HG03139 (cell line): ENCODE results near the gene TFCP2L1.
"Not testable (repeated sequence)": the region's sequence is repeated elsewhere in the genome, so short reads cannot be mapped to it uniquely, and the experiment has no call there.

ENCODE experiments used
- ATAC-seq: cut with Tn5 transposase; IDR thresholded peaks from one replicate; pipeline ENCODE4 v1.9.1; 2021; ENCODE audit not compliant: unreplicated experiment

TFCP2L1 gene

GRCh38 chr2:121284463-121285449 lies at the start of gene TFCP2L1:
TSS of gene TFCP2L1 (minus strand) at chr2:121285202. CDS start at chr2:121285109, 93 bp downstream.
- no peak for ATAC-seq

GRCh38 chr2:121333834-121334558 lies 49.0 kb upstream of the TFCP2L1 start:
- no peak for ATAC-seq

GRCh38 chr2:121333231-121333630 lies 48.2 kb upstream of the TFCP2L1 start:
- no peak for ATAC-seq

- ATAC-seq: not testable (repeated sequence)
Observed at GRCh38 chr2:121331324-121331723, 46.3 kb upstream of the TFCP2L1 start.

- no peak for ATAC-seq
Observed at GRCh38 chr2:121330921-121331320, 45.9 kb upstream of the TFCP2L1 start.

- ATAC-seq: no peak
Observed at GRCh38 chr2:121329786-121330185, 44.8 kb upstream of the TFCP2L1 start.

GRCh38 chr2:121326628-121327027 lies 41.6 kb upstream of the TFCP2L1 start:
- ATAC-seq: no peak

- ATAC-seq: no peak
Observed at GRCh38 chr2:121324601-121325000, 39.6 kb upstream of the TFCP2L1 start.

GRCh38 chr2:121321476-121321875 lies 36.5 kb upstream of the TFCP2L1 start:
- ATAC-seq: no peak

GRCh38 chr2:121319941-121320340 lies 34.9 kb upstream of the TFCP2L1 start:
- no peak for ATAC-seq

- no peak for ATAC-seq
Observed at GRCh38 chr2:121316986-121317385, 32.0 kb upstream of the TFCP2L1 start.

GRCh38 chr2:121313701-121314100 lies 28.7 kb upstream of the TFCP2L1 start:
- ATAC-seq: not testable (repeated sequence)

- ATAC-seq: no peak
Observed at GRCh38 chr2:121309801-121310200, 24.8 kb upstream of the TFCP2L1 start.

- ATAC-seq: no peak
Observed at GRCh38 chr2:121309323-121309722, 24.3 kb upstream of the TFCP2L1 start.

- ATAC-seq: no peak
Observed at GRCh38 chr2:121307048-121307447, 22.0 kb upstream of the TFCP2L1 start.

- no peak for ATAC-seq
Observed at GRCh38 chr2:121304941-121305340, 19.9 kb upstream of the TFCP2L1 start.

GRCh38 chr2:121303531-121304263 lies 18.7 kb upstream of the TFCP2L1 start:
- no peak for ATAC-seq

GRCh38 chr2:121301190-121301589 lies 16.2 kb upstream of the TFCP2L1 start:
- not testable (repeated sequence) for ATAC-seq

- no peak for ATAC-seq
Observed at GRCh38 chr2:121298476-121298875, 13.5 kb upstream of the TFCP2L1 start.

GRCh38 chr2:121297866-121298265 lies 12.9 kb upstream of the TFCP2L1 start:
- ATAC-seq: not testable (repeated sequence)

GRCh38 chr2:121297217-121297830 lies 12.3 kb upstream of the TFCP2L1 start:
- no peak for ATAC-seq
